Ectodermal cell (in vitro differentiated cells): ENCODE data around the gene SLC6A15. TPM values are rescaled to one million over a fixed set of nuclear protein-coding genes. Genes with fewer than 3 reads are reported as not detected.

Experiments used
- H3K27ac ChIP-seq: 2 replicates; pipeline ENCODE4 v1.7.0; 2013; ENCODE audit warnings: mild to moderate bottlenecking, low read depth, low read length; ENCODE audit not compliant: insufficient read depth, poor library complexity, severe bottlenecking
- H3K27me3 ChIP-seq: 2 replicates; pipeline ENCODE4 v1.7.0; 2013; ENCODE audit warnings: mild to moderate bottlenecking, low read length; ENCODE audit not compliant: insufficient read depth, control insufficient read depth, poor library complexity, severe bottlenecking
- H3K36me3 ChIP-seq: one replicate; pipeline ENCODE4 v1.7.0; 2013; ENCODE audit warnings: low read length; ENCODE audit not compliant: control insufficient read depth, insufficient read depth
- H3K4me1 ChIP-seq: one replicate; pipeline ENCODE4 v1.7.0; 2013; ENCODE audit warnings: low read length; ENCODE audit not compliant: control insufficient read depth, insufficient read depth
- H3K4me3 ChIP-seq: 2 replicates; pipeline ENCODE4 v1.7.0; 2013; ENCODE audit warnings: low read depth, low read length, control low read depth; ENCODE audit not compliant: insufficient read depth
- H3K9me3 ChIP-seq: 2 replicates; pipeline ENCODE4 v1.7.0; 2013; ENCODE audit warnings: mild to moderate bottlenecking, low read length, moderate library complexity; ENCODE audit not compliant: control insufficient read depth
- WGBS, 2 experiments: methylation state at CpG; one replicate each; pipeline ENCODE4 v1.1.7; 2013; ENCODE audit warnings: missing lambda C conversion rate in 2 of 2; 5-methylcytosine and 5-hydroxymethylcytosine counted together
- polyA plus RNA-seq, 4 experiments: library from polyadenylated mRNA; stranded (reverse); fragments of 50-300 nt; gene quantifications; one replicate each; pipeline ENCODE4 v1.2.3, GENCODE V29; 2013

SLC6A15 gene
- polyA plus RNA-seq (2013, experiment 1 of 4) = 14.6 TPM
- polyA plus RNA-seq (2013, experiment 2 of 4) = 13.4 TPM
- 10.7 TPM for polyA plus RNA-seq (2013, experiment 3 of 4)
- 13.0 TPM for polyA plus RNA-seq (2013, experiment 4 of 4)

- Histone ChIP-seq H3K4me1 (peaks cover 3% of the 10 kb centered on the region), H3K27ac (peak within 1 kb of the TSS; percentile 77), H3K4me3 (peak within 1 kb of the TSS; percentile 73), H3K9me3 (no peaks in the 10 kb centered on the region), H3K27me3 (peaks cover 32% of the 10 kb centered on the region), H3K36me3 (no peaks in the 10 kb centered on the region)
- 0% methylated on average over 67 of the region's 67 CpGs for WGBS, 2 experiments
These were observed at the start of gene SLC6A15 for GRCh38 chr12:84912198-84913128. Gene SLC6A15, minus strand, starts transcription at chr12:84912799. Its CDS starts 20,679 bp downstream, at chr12:84892120.

- no peaks in the 10 kb centered on the region for H3K4me1 ChIP-seq
- H3K27ac ChIP-seq = no peak overlapping the region
- H3K36me3 ChIP-seq = no peaks in the 10 kb centered on the region
- 86 to 94% methylated on average over 1 of the region's 1 CpG for WGBS, 2 experiments
- H3K9me3 ChIP-seq = no peaks in the 10 kb centered on the region
- no peaks in the 10 kb centered on the region for H3K27me3 ChIP-seq
- H3K4me3 ChIP-seq = no peak overlapping the region
These were observed 48.3 kb upstream of the SLC6A15 start for GRCh38 chr12:84960918-84961317.

GRCh38 chr12:84955298-84955697 is 42.7 kb upstream of the SLC6A15 start:
- Histone ChIP-seq H3K27me3 (no peaks in the 10 kb centered on the region), H3K36me3 (no peaks in the 10 kb centered on the region), H3K9me3 (no peaks in the 10 kb centered on the region), H3K4me1 (no peaks in the 10 kb centered on the region), H3K4me3 (no peak overlapping the region), H3K27ac (no peak overlapping the region)
- WGBS, 2 experiments = 95% methylated on average over 2 of the region's 4 CpGs

GRCh38 chr12:84954415-84954814 is 41.8 kb upstream of the SLC6A15 start:
- WGBS, 2 experiments = 92 to 100% methylated on average over 1 of the region's 1 CpG
- H3K4me3 ChIP-seq = no peak overlapping the region
- H3K27me3 ChIP-seq = no peaks in the 10 kb centered on the region
- no peaks in the 10 kb centered on the region for H3K9me3 ChIP-seq
- no peak overlapping the region for H3K27ac ChIP-seq
- H3K4me1 ChIP-seq = no peaks in the 10 kb centered on the region
- H3K36me3 ChIP-seq = no peaks in the 10 kb centered on the region

GRCh38 chr12:84950971-84951546 is 38.5 kb upstream of the SLC6A15 start:
- H3K27ac ChIP-seq = no peak overlapping the region
- H3K27me3 ChIP-seq = no peaks in the 10 kb centered on the region
- H3K4me3 ChIP-seq = no peak overlapping the region
- H3K9me3 ChIP-seq = no peaks in the 10 kb centered on the region
- no peaks in the 10 kb centered on the region for H3K36me3 ChIP-seq
- 94 to 98% methylated on average over 3 of the region's 3 CpGs for WGBS, 2 experiments
- H3K4me1 ChIP-seq = no peaks in the 10 kb centered on the region

GRCh38 chr12:84946753-84947152 is 34.2 kb upstream of the SLC6A15 start:
- H3K9me3 ChIP-seq = no peaks in the 10 kb centered on the region
- 99 to 100% methylated on average over 2 of the region's 2 CpGs for WGBS, 2 experiments
- H3K4me1 ChIP-seq = no peaks in the 10 kb centered on the region
- H3K27ac ChIP-seq = no peak overlapping the region
- H3K36me3 ChIP-seq = no peaks in the 10 kb centered on the region
- no peaks in the 10 kb centered on the region for H3K27me3 ChIP-seq
- H3K4me3 ChIP-seq = no peak overlapping the region

GRCh38 chr12:84937415-84937814 is 24.8 kb upstream of the SLC6A15 start:
- no peaks in the 10 kb centered on the region for H3K27me3 ChIP-seq
- WGBS, 2 experiments = 85 to 94% methylated on average over 3 of the region's 3 CpGs
- no peak overlapping the region for H3K4me3 ChIP-seq
- no peaks in the 10 kb centered on the region for H3K9me3 ChIP-seq
- no peak overlapping the region for H3K27ac ChIP-seq
- H3K4me1 ChIP-seq = no peaks in the 10 kb centered on the region
- H3K36me3 ChIP-seq = no peaks in the 10 kb centered on the region

- Histone ChIP-seq H3K9me3 (no peaks in the 10 kb centered on the region), H3K4me3 (no peak overlapping the region), H3K27me3 (no peaks in the 10 kb centered on the region), H3K4me1 (no peaks in the 10 kb centered on the region), H3K27ac (no peak overlapping the region), H3K36me3 (no peaks in the 10 kb centered on the region)
- WGBS, 2 experiments = 87 to 100% methylated on average over 1 of the region's 1 CpG
These were observed 16.9 kb upstream of the SLC6A15 start for GRCh38 chr12:84929501-84929900.

GRCh38 chr12:84924981-84925380 is 12.4 kb upstream of the SLC6A15 start:
- no peaks in the 10 kb centered on the region for H3K27me3 ChIP-seq
- H3K4me1 ChIP-seq = no peaks in the 10 kb centered on the region
- H3K9me3 ChIP-seq = no peaks in the 10 kb centered on the region
- no peaks in the 10 kb centered on the region for H3K36me3 ChIP-seq
- no peak overlapping the region for H3K27ac ChIP-seq
- 88 to 92% methylated on average over 1 of the region's 2 CpGs for whole genome bisulfite sequencing, 2 experiments
- no peak overlapping the region for H3K4me3 ChIP-seq

- 83 to 90% methylated on average over 2 of the region's 2 CpGs for WGBS, 2 experiments
- Histone ChIP-seq H3K4me1 (no peaks in the 10 kb centered on the region), H3K4me3 (no peak overlapping the region), H3K36me3 (no peaks in the 10 kb centered on the region), H3K9me3 (no peaks in the 10 kb centered on the region), H3K27me3 (no peaks in the 10 kb centered on the region), H3K27ac (no peak overlapping the region)
These were observed 10.1 kb upstream of the SLC6A15 start for GRCh38 chr12:84922693-84923092.
